ENCODE results near the gene ERP29.
"Not testable (repeated sequence)": the region's sequence is repeated elsewhere in the genome, so short reads cannot be mapped to it uniquely, and the experiment has no call there.

Gene ERP29

GRCh38 chr12:112004041-112004440 lies 9.2 kb upstream of the ERP29 start:
- DNase-seq, result no peak

GRCh38 chr12:112005419-112006395 lies 7.5 kb upstream of the ERP29 start:
- DNase-seq, result no peak

DNA sequence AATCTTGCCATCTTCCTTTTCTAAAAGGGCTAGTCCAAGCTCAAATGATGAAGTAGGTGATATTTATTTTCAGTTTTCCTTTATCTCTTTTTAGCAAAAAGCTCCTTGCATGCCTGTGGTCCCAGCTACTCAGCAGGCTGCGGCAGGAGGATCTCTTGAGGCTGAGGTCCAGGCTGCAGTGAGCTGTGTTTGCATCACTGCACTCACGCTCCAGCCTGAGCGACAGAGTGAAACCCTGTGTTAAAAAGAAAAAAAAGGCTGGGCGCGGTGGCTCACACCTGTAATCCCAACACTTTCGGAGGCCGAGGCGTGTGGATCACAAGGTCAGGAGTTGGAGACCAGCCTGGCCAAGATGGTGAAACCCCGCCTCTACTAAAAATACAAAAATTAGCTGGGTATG lies 5.3 kb upstream of the ERP29 start:
- no peak for DNase-seq

DNA sequence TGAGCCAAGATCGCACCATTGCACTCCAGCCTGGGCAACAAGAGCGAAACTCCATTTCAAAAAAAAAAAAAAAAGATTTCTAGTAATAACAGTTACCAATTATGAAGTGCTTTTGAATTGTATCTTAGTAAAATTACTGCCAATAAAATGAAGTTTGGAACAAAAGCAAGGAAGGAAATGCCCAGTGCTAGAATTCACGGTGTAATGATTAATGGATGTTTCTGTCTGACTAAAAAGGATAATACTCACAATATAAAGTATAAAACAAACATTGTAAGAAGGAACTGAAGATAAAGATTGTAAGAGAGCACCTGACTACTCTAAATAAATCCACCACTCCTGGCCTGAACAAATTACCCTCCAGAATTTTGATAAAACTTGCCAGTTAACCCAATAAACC lies 4.3 kb upstream of the ERP29 start:
- no peak for DNase-seq

- not testable (repeated sequence) for DNase-seq
Observed at GRCh38 chr12:112009596-112009995, 3.6 kb upstream of the ERP29 start.

DNA sequence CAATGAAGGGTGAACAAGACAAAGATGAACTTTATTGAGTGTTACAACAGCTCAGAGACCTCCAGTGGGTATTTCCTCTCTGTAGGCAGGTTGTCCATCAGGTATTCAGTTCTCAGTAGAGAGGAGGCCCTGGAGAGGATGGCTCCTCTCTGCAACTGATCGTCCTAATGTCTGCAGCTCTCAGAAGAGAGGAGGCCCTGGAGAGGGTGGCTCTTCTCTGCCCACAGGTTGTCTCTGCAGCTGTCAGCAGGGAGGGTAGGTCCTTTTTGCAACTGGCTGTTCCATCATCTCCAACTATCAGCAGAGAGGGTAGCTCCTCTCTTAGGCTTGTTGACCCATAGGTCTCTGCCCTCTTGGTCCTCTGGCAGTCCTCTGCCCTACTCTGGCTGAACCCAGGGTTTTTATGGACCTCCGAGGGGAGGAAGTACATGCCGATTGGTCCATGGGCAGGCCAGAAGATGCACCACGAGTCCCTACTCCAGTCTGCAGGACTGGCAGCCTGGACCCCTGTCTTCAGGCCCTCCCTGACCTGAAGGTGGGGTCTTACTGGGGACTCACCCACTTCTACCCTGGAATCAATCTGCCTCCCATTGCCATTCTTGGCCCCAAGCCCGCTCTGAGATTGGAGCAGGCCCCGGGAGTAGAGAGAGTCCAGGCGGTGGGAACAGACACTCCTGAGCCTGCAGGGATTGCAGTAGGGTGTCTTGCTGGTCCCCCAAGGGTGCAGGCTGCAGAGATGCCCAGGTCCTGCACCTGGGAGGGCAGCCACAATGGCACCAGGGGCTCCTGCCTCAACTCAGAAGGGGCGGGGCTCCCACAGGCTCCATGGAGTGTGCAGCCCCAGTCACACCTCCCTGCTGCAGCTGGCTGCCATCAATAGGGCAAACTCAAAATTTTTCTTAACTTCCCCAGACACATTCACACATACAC lies 2.5 kb upstream of the ERP29 start:
- no peak for DNase-seq

DNA sequence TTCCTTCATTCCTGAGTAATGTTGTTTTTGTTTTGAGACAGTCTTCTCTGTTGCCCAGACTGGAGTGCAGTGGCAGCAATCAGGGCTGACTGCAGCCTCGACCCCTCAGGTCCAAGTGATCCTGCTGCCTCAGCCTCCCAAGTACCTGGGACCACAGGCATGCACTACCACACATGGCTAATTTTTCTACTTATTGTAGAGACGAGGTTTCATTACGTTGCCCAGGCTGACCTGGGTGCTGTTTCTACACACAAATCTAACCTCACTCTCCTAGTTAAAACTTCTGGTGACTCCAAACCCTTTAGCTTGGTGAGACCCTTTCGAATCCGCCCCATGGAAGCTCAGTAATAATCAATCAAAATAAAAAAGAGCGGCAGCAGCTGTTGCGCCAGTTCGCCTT lies 1.5 kb upstream of the ERP29 start:
- no peak for DNase-seq

GRCh38 chr12:112013601-112014402 lies 576 bp downstream of the ERP29 start:
- peak; percentile 42 for DNase-seq

DNA sequence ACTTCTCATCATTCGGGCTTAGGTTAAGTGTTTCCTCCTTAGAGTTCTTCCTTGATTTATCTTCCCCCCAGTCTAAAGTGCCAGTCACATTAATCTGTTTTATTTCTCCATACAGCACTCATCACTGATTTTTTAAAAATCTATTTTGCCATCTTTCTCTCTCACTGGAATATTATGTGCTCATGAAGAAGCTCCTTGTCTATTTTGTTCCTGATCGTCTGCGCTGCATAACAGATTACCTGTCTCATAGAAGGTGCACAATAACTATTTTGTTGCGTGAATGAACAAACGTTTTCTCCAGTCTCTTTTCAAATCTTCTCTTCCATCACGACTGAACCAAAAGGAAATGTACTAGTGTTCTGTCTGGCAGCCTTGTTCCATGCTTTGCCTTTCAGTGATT lies 2.7 kb downstream of the ERP29 start:
- no peak for DNase-seq

- no peak for DNase-seq
Observed at GRCh38 chr12:112017041-112017440, 3.8 kb downstream of the ERP29 start.

- DNase-seq, result no peak
Observed at GRCh38 chr12:112018571-112019237, 5.5 kb downstream of the ERP29 start.

DNA sequence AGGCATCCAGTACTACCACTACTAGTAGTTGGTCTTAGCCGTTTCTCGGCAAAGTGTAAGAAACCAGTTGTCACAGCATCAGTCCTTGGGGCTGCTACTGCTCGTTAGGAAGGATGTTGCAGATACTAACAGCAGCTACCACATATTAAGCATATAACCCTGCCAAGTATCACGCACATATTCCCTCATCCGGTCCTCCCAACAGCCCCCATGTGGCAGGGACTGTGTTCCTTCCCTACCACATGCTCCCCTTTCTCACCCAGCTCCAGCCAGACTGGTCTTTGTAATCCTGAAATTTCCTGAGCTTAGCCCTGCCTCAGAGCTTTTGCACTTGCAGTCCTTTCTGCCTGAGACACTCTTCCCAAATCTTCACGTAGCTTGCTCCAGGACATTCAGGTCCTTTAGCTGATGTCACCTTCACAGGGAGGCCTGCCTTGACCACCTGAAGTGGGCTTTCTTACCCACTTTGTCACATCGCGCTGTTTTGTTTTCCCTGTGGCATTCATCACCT lies 7.8 kb downstream of the ERP29 start:
- no peak for DNase-seq

DNA sequence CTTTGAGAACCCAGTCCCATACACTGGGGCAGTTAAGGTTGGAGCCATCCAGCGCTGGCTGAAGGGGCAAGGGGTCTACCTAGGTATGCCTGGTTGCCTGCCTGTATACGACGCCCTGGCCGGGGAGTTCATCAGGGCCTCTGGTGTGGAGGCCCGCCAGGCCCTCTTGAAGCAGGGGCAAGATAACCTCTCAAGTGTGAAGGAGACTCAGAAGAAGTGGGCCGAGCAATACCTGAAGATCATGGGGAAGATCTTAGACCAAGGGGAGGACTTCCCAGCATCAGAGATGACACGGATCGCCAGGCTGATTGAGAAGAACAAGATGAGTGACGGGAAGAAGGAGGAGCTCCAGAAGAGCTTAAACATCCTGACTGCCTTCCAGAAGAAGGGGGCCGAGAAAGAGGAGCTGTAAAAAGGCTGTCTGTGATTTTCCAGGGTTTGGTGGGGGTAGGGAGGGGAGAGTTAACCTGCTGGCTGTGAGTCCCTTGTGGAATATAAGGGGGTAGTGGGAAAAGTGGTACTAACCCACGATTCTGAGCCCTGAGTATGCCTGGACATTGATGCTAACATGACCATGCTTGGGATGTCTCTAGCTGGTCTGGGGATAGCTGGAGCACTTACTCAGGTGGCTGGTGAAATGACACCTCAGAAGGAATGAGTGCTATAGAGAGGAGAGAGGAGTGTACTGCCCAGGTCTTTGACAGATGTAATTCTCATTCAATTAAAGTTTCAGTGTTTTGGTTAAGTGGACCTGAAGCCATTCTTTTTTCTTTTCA lies 9.2 kb downstream of the ERP29 start:
- DNase-seq, result no peak

- DNase-seq, result no peak
Observed at GRCh38 chr12:112023759-112024396, 10.7 kb downstream of the ERP29 start.

GRCh38 chr12:112025808-112026375 lies 12.7 kb downstream of the ERP29 start:
- DNase-seq, result no peak

DNA sequence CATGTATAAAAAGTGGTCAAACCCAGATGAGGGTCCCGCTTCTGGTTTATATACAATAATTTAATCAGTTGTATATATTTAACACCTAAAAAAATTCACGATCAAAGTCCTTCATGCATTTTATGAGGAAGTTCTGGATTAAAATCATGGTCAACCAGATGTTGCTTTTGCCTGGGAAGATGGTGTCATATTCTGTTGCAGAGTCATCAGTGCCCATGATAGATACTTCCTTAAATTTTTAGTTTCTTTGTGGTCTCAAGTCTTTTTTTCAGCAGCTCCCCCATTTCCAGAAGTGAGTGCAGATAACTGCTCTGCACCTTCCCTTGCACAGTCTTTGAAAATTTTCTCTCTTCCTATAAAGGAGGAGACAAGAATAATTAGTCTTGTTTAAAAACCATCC lies 16.1 kb downstream of the ERP29 start:
- no peak for DNase-seq

DNA sequence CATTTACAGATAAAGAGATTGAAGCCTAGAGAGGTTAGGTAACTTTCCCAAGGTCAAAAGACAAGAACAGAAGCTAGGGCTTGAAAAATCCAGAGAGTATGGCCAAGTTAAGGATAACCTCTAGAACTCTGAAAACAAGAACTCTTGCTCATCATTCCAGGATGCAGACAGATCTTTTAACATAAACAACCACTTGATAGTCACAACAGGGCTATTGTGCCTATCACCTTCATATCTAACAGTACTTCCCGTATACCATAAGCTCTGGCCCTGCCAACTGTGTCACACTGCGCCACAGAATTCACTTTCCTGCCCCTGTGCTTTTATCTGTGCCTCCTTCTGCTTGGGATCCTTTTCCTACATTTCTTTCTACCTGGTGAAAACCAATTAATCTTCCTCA lies 18.2 kb downstream of the ERP29 start:
- no peak for DNase-seq

DNA sequence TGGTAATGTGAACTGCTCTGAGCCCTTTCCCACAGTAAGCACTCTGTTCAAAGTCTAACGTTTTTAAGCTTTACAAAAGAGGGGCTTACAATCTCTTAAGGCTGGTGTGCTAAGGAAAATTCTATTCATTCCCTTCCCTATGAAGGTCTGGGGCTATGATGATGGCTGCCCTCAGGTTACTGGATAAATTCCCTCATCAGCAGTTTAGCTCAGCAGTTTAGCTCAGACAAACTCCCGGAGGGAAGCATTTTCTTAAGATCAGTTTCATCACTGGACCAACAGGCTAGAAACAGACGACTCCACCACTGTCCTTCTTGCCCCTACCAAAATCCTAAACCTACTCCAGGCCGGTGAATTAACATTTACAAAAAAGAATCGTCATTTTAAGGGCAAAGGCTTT lies 19.1 kb downstream of the ERP29 start:
- DNase-seq, result no peak

DNA sequence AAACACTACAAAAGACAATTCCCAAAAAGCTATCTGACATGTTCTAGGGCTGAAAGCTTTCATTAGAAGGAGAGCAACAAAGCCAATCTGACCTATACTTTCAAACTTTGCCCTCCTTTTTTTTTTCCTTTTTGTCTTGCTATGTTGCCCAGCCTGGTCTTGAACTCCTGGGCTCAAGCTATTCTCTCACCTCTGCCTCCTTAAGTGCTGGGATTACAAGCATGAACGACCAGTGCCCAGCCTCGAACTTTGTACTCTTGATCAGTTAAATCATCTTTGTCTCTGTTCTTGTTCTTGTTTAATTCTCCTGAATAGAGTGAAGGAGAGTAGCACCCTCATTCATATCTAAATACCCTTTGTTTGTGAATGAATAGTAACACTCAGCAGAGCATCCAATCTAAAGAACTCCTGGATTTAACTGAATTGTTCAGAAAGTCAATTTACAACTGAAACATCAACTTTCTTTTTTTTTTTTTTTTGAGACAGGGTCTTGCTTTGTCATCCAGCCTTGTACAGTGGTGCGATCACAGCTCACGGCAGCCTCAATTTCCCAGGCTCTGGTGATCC lies 22.1 kb downstream of the ERP29 start:
- no peak for DNase-seq

- DNase-seq, result not testable (repeated sequence)
Observed at GRCh38 chr12:112036614-112037013, 23.4 kb downstream of the ERP29 start.
